Smooth muscle cell (in vitro differentiated cells): ENCODE data around the gene DHX35. TPM values are rescaled to one million over a fixed set of nuclear protein-coding genes. Genes with fewer than 3 reads are reported as not detected.

ENCODE experiments used
- DNase-seq: peaks from one replicate; lab custom pipeline; 2025; ENCODE audit not compliant: unreplicated experiment; lab: John Stamatoyannopoulos, UW
- H2AFZ ChIP-seq: fragments of 200-600 bp; sonication (generic); 2 replicates; pipeline ENCODE4 v1.6.0; 2016; ENCODE audit warnings: antibody characterized with exemption, low read depth, mild to moderate bottlenecking
- H3F3A ChIP-seq: fragments of 200-600 bp; sonication (generic); 2 replicates; pipeline ENCODE4 v1.6.0; 2017; ENCODE audit warnings: antibody characterized with exemption, low read depth
- H3K27ac ChIP-seq: fragments of 200-600 bp; sonication (generic); 2 replicates; pipeline ENCODE4 v1.5.1; 2016; ENCODE audit warnings: low read depth, mild to moderate bottlenecking
- H3K27me3 ChIP-seq: fragments of 200-600 bp; sonication (generic); 2 replicates; pipeline ENCODE4 v1.6.1; 2016; ENCODE audit warnings: low read depth, mild to moderate bottlenecking
- H3K36me3 ChIP-seq: fragments of 200-600 bp; sonication (generic); 2 replicates; pipeline ENCODE4 v1.5.1; 2016; ENCODE audit warnings: low read depth
- H3K4me1 ChIP-seq: fragments of 200-600 bp; sonication (generic); 2 replicates; pipeline ENCODE4 v1.5.1; 2016; ENCODE audit warnings: low read depth
- H3K4me2 ChIP-seq: fragments of 200-600 bp; sonication (generic); 2 replicates; pipeline ENCODE4 v1.6.0; 2016; ENCODE audit warnings: mild to moderate bottlenecking
- H3K4me3 ChIP-seq: fragments of 200-600 bp; sonication (generic); 2 replicates; pipeline ENCODE4 v1.5.1; 2016; ENCODE audit warnings: mild to moderate bottlenecking
- H3K79me2 ChIP-seq: fragments of 200-600 bp; sonication (generic); 2 replicates; pipeline ENCODE4 v1.6.0; 2016; ENCODE audit warnings: low read depth, mild to moderate bottlenecking
- H3K9ac ChIP-seq: fragments of 200-600 bp; sonication (generic); 2 replicates; pipeline ENCODE4 v1.6.0; 2016; ENCODE audit warnings: low read depth
- H3K9me3 ChIP-seq: fragments of 200-600 bp; sonication (generic); replicated peaks from 2 replicates; pipeline ENCODE4 v1.5.1; 2016; ENCODE audit warnings: low read depth
- H4K20me1 ChIP-seq: fragments of 200-600 bp; sonication (generic); 2 replicates; pipeline ENCODE4 v1.6.0; 2016; ENCODE audit warnings: low read depth
- CTCF ChIP-seq: fragments of 200-600 bp; sonication (generic); IDR thresholded peaks from 2 replicates; pipeline ENCODE4 v1.5.1; 2017; ENCODE audit warnings: borderline replicate concordance, mild to moderate bottlenecking, antibody characterized with exemption; ENCODE audit not compliant: insufficient read depth, poor library complexity, severe bottlenecking
- WGBS: methylation state at CpG from one replicate; pipeline ENCODE4 v1.1.7; 2016; ENCODE audit warnings: low lambda C conversion rate; 5-methylcytosine and 5-hydroxymethylcytosine counted together
- polyA plus RNA-seq: library from polyadenylated mRNA; unstranded; fragments of >200 nt; fragmentation: Nextera tagmentation; extraction: Ambion mirVana; gene quantifications from 2 replicates; pipeline ENCODE4 v1.2.1, GENCODE V29; 2016
- total RNA-seq: library from RNA; depleted of rRNA; stranded (reverse); fragments of >200 nt; gene quantifications from 2 replicates; pipeline ENCODE4 v1.2.3, GENCODE V29; 2014

The DHX35 gene
- total and polyA plus RNA-seq, 2 experiments from 2014 or later, result 4.5 to 9.5 TPM

GRCh38 chr20:39036851-39037250 is 74.7 kb downstream of the DHX35 start:
- DNase-seq, result no peak

GRCh38 chr20:39038047-39038446 is 75.9 kb downstream of the DHX35 start:
- Histone ChIP-seq H3K36me3 (no peaks in the 10 kb centered on the region), H3K27ac (no peak overlapping the region), H2AFZ (no peak overlapping the region), H3K27me3 (no peaks in the 10 kb centered on the region), H3K4me3 (no peak overlapping the region), H3K4me1 (peaks cover 3% of the 10 kb centered on the region), H3K9me3 (no peaks in the 10 kb centered on the region), H4K20me1 (no peaks in the 10 kb centered on the region), H3K4me2 (no peak overlapping the region), H3K9ac (no peak overlapping the region), H3K79me2 (no peaks in the 10 kb centered on the region), H3F3A (no peaks in the 10 kb centered on the region)
- no peak for TF ChIP-seq CTCF
- 97% methylated on average over 8 of the region's 8 CpGs for WGBS
- DNase-seq, result no peak

More at GRCh38 chr20:39036851-39037250, 74.7 kb downstream of the DHX35 start:
- H3K4me2 ChIP-seq, result no peak overlapping the region
- TF ChIP-seq CTCF, result no peak
- H4K20me1 ChIP-seq, result no peaks in the 10 kb centered on the region
- no peaks in the 10 kb centered on the region for H3F3A ChIP-seq
- WGBS, result 90% methylated on average over 5 of the region's 5 CpGs
- H3K27me3 ChIP-seq, result no peaks in the 10 kb centered on the region
- H3K9ac ChIP-seq, result no peak overlapping the region
- H3K27ac ChIP-seq, result no peak overlapping the region
- no peaks in the 10 kb centered on the region for H3K36me3 ChIP-seq
- H3K9me3 ChIP-seq, result no peaks in the 10 kb centered on the region
- no peak overlapping the region for H2AFZ ChIP-seq
- no peak overlapping the region for H3K4me3 ChIP-seq
- H3K4me1 ChIP-seq, result peaks cover 3% of the 10 kb centered on the region
- no peaks in the 10 kb centered on the region for H3K79me2 ChIP-seq

GRCh38 chr20:39038495-39038894 is 76.4 kb downstream of the DHX35 start:
- 98% methylated on average over 6 of the region's 6 CpGs for WGBS
- no peak for TF ChIP-seq CTCF
- DNase-seq, result no peak
- Histone ChIP-seq H3K27ac (no peak overlapping the region), H3K9me3 (no peaks in the 10 kb centered on the region), H3K4me2 (no peak overlapping the region), H4K20me1 (no peaks in the 10 kb centered on the region), H3K9ac (no peak overlapping the region), H3K36me3 (no peaks in the 10 kb centered on the region), H3K79me2 (no peaks in the 10 kb centered on the region), H3K4me3 (no peak overlapping the region), H3F3A (no peaks in the 10 kb centered on the region), H3K4me1 (peaks cover 3% of the 10 kb centered on the region), H3K27me3 (no peaks in the 10 kb centered on the region), H2AFZ (no peak overlapping the region)

- no peak overlapping the region for H3K4me3 ChIP-seq
- H4K20me1 ChIP-seq, result no peaks in the 10 kb centered on the region
- H3F3A ChIP-seq, result no peaks in the 10 kb centered on the region
- no peaks in the 10 kb centered on the region for H3K36me3 ChIP-seq
- no peak for TF ChIP-seq CTCF
- H3K9ac ChIP-seq, result no peak overlapping the region
- H3K27me3 ChIP-seq, result no peaks in the 10 kb centered on the region
- peaks cover 3% of the 10 kb centered on the region for H3K4me1 ChIP-seq
- H2AFZ ChIP-seq, result no peak overlapping the region
- no peak overlapping the region for H3K27ac ChIP-seq
- WGBS, result 98% methylated on average over 3 of the region's 3 CpGs
- no peak overlapping the region for H3K4me2 ChIP-seq
- DNase-seq, result no peak
- no peaks in the 10 kb centered on the region for H3K9me3 ChIP-seq
- H3K79me2 ChIP-seq, result no peaks in the 10 kb centered on the region
These were observed 77.1 kb downstream of the DHX35 start for GRCh38 chr20:39039261-39039660.
